HEK293T (cell line): ENCODE measurements around the gene ADAM23.

Experiments
- ARNT ChIP-seq: fragments of 450-650 bp; IDR thresholded peaks from 2 replicates; pipeline ENCODE4 v1.6.1; 2017; ENCODE audit warnings: mild to moderate bottlenecking
- HDGF ChIP-seq: fragments of 450-650 bp; IDR thresholded peaks from 2 replicates; pipeline ENCODE4 v1.6.1; 2017; ENCODE audit warnings: antibody characterized with exemption, borderline replicate concordance

- no peak for TF ChIP-seq HDGF
- no peak for TF ChIP-seq ARNT
Observed at GRCh38 chr2:206435742-206436141, 7.6 kb upstream of the ADAM23 start.
